GM03348 (cell line): ENCODE results near the gene CCM2L.
"Not testable (repeated sequence)": the region's sequence is repeated elsewhere in the genome, so short reads cannot be mapped to it uniquely, and the experiment has no call there.

Experiments
- DNase-seq: peaks from one replicate; pipeline ENCODE4 v3.0.0; 2012; ENCODE audit warnings: low spot score

CCM2L gene

DNA sequence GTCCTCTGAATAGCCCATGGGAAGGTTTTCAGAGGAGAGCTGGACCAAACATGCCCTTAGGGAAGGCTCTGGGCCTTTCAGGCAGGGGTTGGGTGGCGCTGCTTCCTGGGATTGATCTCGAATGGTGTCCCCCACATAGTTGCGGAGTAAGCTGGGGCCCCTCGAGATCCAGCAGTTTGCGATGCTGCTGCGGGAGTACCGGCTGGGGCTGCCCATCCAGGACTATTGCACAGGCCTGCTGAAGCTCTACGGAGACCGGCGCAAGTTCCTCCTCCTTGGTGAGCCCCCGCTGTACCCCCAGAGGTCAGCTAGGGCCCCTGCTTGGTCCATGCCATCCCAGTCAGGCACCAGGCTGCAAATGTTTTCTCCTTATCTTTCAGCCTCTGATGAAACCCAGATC lies 19.3 kb downstream of the CCM2L start:
- DNase-seq, result no peak

DNA sequence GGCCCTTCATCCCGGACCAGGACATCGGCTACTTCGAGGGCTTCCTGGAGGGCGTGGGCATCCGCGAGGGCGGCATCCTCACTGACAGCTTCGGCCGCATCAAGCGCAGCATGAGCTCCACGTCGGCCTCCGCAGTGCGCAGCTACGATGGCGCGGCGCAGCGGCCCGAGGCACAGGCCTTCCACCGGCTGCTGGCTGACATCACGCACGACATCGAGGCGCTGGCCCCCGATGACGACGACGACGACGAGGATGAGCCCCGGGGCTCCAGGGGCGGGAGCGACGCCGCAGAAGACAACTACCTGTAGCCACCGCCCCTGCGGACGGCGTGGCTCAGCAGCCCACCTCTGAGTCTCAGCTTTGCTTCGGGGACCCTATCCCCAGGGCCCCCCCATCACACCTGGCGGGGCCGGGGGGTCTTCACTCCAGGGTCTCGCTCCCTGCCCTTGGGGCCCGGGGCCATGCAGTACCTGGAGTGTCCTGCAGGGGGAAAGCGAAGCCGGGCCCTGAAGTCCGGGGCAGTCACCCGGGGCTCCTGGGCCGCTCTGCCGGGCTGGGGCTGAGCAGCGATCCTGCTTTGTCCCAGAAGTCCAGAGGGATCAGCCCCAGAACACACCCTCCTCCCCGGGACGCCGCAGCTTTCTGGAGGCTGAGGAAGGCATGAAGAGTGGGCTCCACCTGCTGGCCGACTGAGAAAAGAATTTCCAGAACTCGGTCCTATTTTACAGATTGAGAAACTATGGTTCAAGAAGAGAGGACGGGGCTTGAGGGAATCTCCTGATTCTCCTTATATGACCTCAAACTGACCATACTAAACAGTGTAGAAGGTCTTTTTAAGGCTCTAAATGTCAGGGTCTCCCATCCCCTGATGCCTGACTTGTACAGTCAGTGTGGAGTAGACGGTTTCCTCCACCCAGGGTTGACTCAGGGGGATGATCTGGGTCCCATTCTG lies 21.0 kb downstream of the CCM2L start:
- DNase-seq, result peak; percentile 93

DNA sequence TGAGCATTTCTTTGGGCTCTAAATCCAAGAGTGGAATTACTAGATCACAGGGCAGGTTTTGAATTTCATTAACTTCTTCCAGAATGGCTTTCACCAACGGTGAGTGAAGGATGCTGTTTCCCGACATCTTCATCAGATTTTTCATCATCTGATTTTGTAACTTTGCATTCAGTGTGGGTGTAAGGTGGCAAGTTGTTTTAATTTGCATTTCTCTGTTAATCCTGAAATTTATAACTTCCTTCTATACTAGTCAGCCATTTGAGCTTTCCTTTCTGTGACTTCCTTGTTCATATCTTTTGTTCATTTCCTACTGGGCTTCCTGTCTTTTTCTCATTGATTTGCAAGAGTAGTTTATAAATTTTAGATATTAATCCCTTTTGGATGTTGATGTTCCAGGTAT lies 23.1 kb downstream of the CCM2L start:
- no peak for DNase-seq

DNA sequence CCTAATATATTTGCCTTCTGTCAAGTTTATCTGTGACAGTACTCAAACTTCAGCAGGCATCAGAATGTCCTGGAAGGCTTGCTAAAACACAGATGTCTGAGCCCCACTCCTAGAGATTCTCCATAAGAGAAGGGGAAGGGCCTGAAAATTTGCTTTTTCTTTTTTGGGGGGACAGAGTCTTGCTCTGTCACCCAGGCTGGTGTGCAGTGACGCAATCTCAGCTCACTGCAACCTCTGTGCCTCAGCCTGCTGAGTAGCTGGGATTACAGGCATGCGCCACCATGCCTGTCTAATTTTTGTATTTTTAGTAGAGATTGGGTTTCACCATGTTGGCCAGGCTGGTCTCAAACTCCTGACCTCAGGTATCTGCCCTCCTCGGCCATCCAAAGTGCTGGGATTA lies 23.5 kb downstream of the CCM2L start:
- not testable (repeated sequence) for DNase-seq

DNA sequence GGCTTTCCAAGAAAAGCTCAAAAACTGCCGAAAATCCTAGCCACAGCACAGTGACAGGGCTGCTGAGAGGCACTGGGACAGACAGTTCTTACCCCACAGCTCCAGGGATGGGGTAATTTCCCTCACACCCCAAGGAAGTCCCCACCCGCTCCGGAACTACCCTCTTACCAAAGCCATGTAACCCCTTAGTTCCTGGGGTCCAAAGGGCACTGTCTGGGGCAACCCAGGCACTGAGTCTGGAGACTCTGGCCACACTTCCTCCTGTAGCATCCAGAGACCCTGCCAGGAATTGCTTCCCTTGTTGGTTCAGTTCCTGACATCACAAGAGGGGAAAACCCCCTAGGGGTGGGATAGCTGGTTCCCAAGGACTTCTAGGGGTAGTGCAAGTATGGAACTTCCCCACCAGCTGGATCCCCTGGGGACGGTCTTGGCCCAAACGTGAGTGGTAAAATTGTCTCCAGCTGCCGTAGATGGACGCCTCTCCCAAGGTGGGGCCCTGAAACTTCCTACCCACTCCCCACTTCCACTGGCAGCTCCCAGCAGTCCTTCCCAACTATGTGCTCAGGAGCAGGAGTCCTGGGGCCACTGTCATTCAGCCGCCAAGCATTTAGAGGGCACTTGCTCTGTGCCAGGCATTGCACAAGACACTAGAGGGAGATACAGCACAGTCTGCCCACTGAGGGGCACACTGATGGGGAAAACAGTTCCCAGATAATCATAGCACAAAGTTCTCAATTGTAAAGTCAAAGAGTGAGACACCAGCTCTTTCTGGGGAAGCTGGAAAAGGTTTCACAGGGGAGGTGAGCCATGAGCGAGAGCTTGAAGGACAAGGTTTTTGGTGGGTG lies 24.6 kb downstream of the CCM2L start:
- peak; percentile 43 for DNase-seq

DNA sequence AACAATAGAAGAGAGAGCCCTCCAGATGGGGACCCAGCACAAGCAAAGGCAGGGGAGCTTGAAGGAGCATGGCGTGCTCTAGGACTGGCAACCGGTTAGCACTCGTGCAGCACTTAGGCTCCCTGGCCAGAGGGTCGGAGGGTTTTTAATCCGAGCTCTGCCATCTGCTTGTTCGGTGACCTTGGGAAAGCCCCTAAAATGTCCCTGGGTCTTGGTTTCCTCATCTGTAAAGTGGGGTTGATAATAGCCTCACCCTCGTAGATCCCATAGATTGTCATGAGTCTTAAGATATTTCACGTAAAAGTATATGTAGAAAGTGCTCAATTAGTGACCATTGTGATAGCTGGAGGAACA lies 25.2 kb downstream of the CCM2L start:
- no peak for DNase-seq

DNA sequence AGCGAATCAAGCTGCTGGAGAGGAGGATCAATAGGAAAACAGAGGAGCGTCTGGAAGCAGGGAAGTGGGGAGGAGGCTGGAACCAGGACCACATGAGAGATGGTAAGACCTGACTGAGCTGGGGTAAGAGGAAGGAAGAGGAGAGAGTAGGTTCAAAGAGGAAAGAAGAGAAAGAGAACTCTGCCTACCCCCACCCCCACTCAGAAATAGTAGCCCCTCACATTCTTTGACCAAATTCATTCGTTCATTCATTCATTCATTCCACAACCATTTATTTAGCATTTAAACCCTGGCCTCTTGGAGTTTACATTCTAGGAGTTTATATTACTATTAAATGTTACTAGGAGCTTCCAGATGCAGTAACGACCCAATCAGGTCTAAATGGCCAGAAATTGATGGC lies 26.0 kb downstream of the CCM2L start:
- DNase-seq, result no peak

DNA sequence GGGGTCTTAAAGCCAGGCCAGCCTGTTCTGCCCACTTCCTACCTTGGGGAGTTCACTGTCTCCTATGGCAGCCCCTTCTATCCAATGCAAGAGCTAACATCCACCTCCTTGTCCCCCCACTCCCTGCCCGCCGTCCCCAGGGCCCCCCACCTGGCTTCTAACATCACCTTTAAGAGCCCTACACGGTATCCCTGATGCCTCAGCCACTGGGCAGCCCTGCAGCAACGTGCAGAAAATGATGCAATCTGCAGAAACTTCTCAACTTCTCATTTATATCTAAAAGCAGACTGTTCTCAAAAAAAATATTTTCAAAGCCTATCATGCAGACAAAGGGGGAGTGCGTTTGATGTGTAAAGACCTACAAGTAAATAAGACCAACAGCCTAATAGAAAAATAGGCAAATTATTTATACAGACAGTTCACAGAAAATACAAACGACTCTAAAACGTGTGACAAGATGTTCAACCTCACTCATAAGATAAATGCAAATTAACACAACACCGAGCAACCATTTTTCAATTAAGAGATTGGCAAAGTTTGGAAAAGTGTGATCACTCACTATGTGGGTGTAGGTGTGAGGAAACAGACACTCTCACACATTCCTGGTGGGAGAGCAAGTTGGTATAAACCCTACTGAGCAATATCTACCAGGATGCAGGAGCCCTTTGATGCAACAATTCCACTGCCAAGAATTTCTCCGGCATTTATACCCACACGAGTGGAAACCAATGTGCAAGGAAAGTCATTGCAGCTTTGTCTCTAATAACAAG lies 26.7 kb downstream of the CCM2L start:
- peak; percentile 46 for DNase-seq

DNA sequence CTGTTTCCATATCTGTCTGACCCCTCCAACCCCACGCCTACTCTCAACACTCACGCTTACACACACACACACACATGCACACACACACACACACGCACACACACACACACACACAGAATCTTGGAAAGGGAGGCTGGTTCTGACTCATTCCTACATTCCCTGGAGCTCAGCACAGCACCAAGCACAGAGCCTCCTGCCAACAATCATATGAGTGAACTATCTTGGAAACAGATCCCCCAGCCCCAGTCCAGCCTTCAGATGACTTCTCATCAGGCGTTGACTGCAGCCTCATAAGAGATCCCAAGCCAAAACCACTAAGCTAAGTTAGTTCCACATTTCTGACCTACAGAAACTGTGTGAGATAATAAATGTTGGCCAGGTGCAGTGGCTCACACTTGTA lies 27.7 kb downstream of the CCM2L start:
- no peak for DNase-seq

DNA sequence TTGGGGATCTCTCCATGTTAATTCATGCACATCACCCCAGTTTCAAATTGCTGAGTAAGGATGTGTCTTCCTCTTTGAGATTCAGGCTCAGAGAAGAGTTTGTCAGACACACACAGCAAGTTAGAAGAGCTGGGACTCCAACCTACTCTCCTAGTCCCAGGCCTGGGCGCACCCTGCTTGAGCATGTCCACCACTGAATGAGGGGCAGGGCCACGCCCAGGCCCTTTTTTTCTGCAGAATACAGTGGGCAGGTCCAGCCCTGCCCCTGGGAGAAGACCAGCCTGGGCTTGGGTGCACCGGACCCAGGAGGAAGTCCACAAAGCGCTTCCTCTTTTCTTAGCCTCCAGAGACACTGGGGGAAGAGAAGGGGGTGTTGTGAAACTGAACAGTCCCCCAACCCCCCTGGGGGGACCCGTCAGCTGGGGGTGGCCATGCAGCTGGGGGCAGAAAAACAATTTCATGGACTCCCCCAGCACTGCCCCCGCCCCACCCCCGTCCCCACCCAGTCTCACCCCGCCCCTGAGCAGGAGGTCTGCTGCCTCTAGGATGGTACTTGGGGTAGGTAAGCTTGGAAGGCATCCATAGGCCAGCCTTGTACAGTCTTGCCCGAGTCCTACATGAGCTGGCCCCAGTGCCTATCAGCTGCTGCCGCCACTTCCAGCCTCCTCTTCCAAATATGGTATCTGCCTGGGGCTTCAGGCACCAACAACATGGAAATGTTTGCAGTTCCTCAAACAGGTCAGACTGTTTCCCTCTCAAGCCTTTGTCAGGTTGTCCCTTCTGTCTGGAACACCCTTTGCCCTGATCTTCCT lies 30.1 kb downstream of the CCM2L start:
- DNase-seq, result no peak

DNA sequence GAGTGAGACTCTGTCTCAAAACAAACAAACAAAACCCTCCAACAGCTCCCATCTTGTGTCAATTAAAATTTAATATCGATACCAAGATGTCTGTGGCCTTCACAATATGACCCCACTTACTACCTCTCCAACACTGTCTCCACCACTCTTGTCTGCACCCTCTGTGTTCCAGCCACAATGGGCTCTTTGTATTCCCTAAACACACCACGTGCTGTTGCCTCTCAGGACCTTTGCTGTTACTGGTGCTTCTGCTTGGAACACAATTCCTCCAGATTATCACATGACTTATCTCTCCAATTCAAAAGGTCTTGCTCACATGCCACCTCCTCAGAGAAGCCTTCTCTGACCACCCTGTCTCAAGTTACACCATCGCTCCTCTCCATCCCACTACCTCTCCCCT lies 35.8 kb downstream of the CCM2L start:
- DNase-seq, result no peak

DNA sequence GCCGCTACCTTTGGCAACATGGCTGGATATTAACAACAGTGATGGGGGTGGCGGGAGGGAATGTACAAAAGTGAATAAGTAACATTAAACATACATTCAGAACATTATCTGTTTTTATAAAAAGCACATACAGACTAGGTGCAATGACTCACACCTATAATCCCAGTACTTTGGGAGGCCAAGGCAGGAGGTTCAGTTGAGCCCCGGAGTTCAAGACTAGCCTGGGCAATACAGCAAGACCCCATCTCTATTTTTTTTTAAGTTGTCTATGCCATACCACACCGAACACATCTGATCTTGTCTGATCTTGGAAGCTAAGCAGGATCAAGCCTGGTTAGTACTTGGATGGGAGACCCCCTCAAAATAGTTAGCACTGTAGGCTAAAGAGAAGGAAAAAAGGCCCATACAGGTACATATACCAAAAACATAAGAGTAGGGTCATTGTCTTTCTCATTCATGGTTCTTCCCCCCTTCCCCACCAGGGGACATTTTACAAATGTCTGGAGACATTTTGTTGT lies 40.1 kb downstream of the CCM2L start:
- DNase-seq, result no peak

DNA sequence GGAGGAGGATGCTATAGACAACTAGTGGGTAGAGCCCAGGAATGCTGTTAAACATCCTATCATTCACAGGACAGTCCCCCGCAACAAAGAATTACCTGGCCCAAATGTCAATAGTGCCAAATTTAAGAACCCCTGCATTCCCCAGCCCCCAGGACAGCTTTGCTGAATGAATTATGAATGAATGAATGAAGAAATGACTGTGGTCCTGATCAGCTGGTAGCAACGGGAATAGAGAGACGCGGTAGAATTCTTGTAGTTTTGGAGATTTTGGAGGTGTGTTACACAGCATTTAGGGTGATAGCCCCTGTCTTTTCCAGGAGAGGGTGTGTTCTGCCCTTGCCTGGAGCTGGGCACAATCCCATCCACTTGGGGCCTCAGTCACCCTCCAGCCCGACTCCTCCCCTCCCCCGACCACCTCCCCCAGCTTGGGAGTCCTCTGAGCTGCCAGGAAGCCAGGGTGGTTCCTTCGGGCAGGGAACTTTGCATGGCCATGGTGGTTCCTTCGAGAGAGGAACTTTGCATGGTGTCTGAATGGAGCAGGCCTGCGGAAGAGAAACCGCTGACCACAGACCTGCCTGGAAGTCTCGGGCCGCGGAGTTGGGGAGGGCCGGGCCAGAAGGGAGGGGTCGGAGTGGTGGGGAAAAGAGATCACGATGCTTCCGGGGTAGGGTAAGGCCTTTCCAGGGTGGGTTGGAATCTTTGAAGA lies 40.8 kb downstream of the CCM2L start:
- DNase-seq, result no peak

DNA sequence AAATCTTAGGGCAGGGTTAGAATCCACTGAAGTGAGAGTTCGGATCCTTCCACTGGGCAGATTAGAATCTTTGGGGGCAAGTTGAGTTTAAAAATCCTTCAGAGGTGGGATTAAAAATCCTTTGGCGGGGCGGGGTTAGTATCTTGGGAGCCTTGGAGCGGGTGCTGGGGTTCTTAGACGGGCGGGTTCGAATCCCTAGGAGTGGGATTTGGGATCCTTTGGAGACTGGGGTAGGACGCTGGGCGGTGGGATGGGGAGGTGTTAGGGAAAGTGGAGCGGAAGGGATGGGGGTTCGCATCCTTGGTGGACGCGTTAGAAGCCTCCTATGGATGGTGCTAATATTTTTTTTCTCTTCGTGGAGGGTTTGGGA lies 41.5 kb downstream of the CCM2L start:
- DNase-seq, result no peak

DNA sequence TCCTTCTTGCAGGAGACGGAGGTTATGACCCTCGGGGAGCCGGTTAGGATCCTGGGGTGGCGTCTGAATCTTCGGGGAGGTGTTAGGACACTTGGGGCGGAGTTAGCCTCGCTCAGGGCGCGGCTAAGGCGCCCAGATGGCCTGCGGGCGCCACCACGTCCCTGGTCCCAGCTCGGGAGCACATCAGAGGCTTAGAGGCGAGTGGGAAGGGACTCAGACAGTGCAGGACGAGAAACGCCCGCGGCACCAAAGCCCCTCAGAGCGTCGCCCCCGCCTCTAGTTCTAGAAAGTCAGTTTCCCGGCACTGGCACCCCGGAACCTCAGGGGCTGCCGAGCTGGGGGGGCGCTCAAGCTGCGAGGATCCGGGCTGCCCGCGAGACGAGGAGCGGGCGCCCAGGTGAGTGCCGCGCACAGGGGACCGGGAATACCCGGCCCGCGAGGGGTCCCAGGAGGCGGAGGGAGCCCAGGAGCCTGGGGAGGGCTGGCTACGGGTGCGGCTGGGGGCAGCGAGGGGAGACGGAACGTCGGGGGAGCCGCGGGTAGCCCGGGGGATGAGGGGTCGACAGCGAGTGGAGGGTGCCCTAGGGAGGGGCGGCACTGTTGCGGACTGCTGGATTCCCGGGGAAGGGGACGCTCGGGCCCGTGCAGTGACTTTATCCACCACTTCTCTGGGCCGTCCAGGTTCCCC lies 42.0 kb downstream of the CCM2L start, which contains the start of gene HCK:
Gene HCK, plus strand, starts transcription at position 153 of the 688 bp plus-strand sequence.
- DNase-seq, result no peak

DNA sequence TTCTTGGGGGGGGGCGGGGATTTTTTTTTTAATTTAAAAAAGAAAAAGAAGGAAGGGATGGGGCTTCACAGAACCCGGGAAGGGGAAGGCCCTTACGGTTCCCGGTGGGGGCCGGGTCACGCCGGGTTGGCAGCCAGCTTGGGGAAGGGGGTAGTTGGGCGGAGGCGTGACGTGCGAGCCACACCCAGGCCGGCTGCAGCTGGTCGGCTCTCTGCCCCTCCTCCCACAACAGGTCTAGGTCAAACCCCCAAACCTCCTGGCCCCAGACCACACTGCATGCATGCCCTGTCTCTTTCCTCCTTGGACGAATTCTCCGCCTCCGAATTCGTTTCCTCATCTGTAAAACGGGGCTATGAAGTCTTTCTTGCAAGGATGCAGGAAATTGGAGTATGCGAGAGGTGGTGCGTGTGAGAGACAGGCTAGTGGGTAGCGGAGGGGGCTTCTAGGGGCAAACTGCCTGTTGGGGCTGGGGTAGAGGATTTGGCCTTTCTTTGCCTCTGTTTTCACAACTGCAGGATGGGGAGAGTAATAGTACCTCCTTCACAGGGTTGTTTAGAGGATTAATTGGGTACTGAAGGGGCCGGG lies 42.6 kb downstream of the CCM2L start:
- DNase-seq, result no peak

DNA sequence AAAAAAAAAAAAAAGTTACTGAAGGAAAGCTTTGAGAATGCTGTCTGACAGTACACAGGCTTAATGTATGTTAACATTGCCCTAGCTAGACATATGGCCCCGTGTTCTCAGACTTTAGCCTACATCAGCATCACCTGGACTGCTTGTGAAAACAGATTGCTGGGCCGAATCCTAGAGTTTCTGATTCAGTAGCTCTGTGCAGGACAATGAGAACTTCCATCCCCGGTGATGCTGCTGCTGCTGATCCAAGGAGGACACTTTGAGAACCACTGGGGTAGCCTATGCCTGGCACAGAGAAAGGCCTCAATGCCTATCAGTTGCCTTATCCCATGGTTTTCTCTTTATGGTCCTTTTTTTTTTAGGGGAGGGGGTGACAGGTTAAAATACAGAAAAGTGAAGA lies 43.4 kb downstream of the CCM2L start:
- DNase-seq, result no peak

DNA sequence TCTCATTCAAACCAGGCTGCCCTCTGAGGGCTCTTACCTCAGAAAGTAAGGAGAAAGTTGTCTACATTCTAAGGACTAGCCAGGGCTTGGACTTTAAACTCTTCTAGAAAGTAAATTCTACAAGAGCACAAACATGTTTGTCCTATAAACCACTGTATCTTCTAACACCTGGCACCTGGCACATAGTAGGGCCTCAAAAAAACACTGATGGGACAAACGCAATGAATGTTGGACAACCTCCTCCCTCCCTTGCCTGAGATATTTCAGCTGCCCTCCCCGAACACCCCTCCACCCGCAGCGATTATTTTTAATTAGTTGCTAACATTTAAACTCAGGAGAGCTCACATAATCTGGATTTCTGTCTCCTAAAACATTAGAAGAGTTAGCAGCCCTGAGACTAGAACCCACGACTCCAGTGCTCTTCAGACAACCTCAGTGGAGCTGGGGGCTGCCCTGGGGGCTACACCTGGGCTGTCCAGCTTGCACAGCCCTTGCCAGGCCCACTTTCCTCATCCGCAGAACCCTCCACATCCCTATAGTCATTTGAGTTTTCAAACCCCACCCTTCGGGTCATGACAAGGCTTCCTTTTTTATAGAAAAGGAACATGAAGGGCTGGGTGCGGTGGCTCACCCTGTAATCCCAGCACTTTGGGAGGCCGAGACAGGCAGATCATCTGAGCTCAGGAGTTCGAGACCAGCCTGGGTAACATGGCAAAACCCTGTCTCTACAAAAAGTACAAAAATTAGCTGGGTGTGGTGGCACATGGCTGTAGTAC lies 46.7 kb downstream of the CCM2L start:
- no peak for DNase-seq

DNA sequence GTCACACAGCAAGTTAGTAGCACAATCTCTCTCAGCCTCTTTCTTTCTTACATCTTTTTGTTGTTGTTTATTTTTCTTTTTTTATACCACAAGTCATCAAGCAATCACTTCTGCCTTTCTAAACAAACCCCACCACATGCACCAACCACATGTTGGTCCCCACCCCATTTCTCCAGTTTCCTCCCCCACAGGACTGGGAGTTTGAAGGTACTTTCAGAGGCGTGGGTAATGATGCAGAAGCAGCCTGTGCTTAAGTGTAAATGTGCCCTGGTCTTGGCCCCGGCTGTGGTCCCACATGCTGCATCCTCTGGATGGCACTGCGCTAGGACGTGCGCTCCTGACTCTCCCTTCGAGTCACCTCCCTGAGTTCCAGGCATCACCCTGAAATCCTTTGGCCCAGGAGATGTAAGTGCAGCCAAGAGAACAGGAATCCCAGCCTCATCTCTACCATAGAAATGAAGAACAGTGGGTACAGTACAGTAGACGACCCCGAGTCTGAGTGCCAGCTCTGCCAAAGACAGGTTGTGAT lies 47.5 kb downstream of the CCM2L start:
- DNase-seq, result no peak
